K562 (cell line): ENCODE data around the gene ESPN. TPM values are rescaled to one million over a fixed set of nuclear protein-coding genes. Genes with fewer than 3 reads are reported as not detected.
A peak's percentile ranks its signal among the peaks of the same experiment; 100 is the strongest.

ENCODE experiments used
- KDM2B ChIP-seq: fragments of 250-450 bp; sonication (Bioruptor Pico); IDR thresholded peaks from 2 replicates; pipeline ENCODE4 v1.8.0; 2021; ENCODE audit warnings: mild to moderate bottlenecking, moderate library complexity
- RFX7 ChIP-seq: fragments of 250-450 bp; sonication (Bioruptor Pico); IDR thresholded peaks from 2 replicates; pipeline ENCODE4 v1.5.1; 2021; ENCODE audit warnings: mild to moderate bottlenecking
- RREB1 ChIP-seq: fragments of 250-450 bp; sonication (Bioruptor Pico); IDR thresholded peaks from 2 replicates; pipeline ENCODE4 v1.4.0; 2020
- YY1 ChIP-seq, 3 experiments: IDR thresholded peaks; 2 replicates each; pipeline ENCODE4 v1.6.1; 2011; ENCODE audit warnings: low read length in 2 of 3, mild to moderate bottlenecking in 2 of 3, moderate library complexity in 2 of 3, borderline replicate concordance in 1 of 3, control low read depth in 1 of 3, low read depth in 1 of 3; ENCODE audit not compliant: insufficient read depth in 3 of 3, insufficient replicate concordance in 2 of 3, control insufficient read depth in 1 of 3, insufficient read length in 1 of 3; ENCODE audit errors: extremely low read depth in 1 of 3
- polyA plus RNA-seq, 8 experiments: library from polyadenylated mRNA; depleted of rRNA in 4 of 8; stranded (reverse) in 5 of 8; unstranded in 3 of 8; fragments of >200 nt; fragmentation: Nextera tagmentation in 2 of 8; fragmentation: Illumina TruSeq in 1 of 8; extraction: Ambion mirVana in 2 of 8; extraction: Trizol in 1 of 8; gene quantifications; 2 replicates each; pipeline versions ENCODE4 v1.2.1 to v1.2.3, GENCODE V29; 2011 to 2014; ENCODE audit warnings: inconsistent platforms in 1 of 8, missing spikeins in 1 of 8
- total RNA-seq, 7 experiments: library from RNA; depleted of rRNA in 6 of 7; stranded (reverse); fragments of >200 nt in 6 of 7; fragmentation: Illumina TruSeq in 2 of 7; extraction: Trizol in 2 of 7; gene quantifications; 2 replicates each; pipeline versions ENCODE4 v1.2.1 to v1.2.3, GENCODE V29; 2011 to 2021; ENCODE audit warnings: low replicate concordance in 1 of 7

The ESPN gene
- total and polyA plus RNA-seq, 9 of the 15 experiments (the other 6 are each of a cell fraction or from before 2014, with no cell fraction given): 0.07 to 1.2 (median 0.45) TPM; not detected in 3

- TF ChIP-seq RREB1 (no peak), RFX7 (CRISPR knock-in tag) (no peak), KDM2B (CRISPR knock-in tag) (0 out of 2 replicates have a peak, but pooled peaks have one; percentile 29), YY1 (IDR thresholded peaks at IDR 0.05; ENCODE audit: borderline replicate concordance in 1 of 3, control insufficient read depth in 1 of 3, extremely low read depth in 1 of 3, insufficient read depth in 3 of 3, insufficient read length in 1 of 3, insufficient replicate concordance in 2 of 3, low read depth in 1 of 3, low read length in 2 of 3) (peak in 2 of 3 experiments; percentile 38 to 76)
These were observed 1.1 kb upstream of the ESPN start (continued) for GRCh38 chr1:6423321-6423999.
